Measurements from ENCODE around the gene PTPN6. TPM values are rescaled to one million over a fixed set of nuclear protein-coding genes. Genes with fewer than 3 reads are reported as not detected.
A peak's percentile ranks its signal among the peaks of the same experiment; 100 is the strongest.

Gene PTPN6
- total RNA-seq, 2 donors from 2014 or later: 35.7 to 68.0 TPM

- TF ChIP-seq, protein P1, sequence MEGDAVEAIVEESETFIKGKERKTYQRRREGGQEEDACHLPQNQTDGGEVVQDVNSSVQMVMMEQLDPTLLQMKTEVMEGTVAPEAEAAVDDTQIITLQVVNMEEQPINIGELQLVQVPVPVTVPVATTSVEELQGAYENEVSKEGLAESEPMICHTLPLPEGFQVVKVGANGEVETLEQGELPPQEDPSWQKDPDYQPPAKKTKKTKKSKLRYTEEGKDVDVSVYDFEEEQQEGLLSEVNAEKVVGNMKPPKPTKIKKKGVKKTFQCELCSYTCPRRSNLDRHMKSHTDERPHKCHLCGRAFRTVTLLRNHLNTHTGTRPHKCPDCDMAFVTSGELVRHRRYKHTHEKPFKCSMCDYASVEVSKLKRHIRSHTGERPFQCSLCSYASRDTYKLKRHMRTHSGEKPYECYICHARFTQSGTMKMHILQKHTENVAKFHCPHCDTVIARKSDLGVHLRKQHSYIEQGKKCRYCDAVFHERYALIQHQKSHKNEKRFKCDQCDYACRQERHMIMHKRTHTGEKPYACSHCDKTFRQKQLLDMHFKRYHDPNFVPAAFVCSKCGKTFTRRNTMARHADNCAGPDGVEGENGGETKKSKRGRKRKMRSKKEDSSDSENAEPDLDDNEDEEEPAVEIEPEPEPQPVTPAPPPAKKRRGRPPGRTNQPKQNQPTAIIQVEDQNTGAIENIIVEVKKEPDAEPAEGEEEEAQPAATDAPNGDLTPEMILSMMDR (conservative IDR thresholded peaks at IDR 0.05): peak; percentile 99
- H3K27me3 Mint-ChIP-seq (ENCODE audit: insufficient read depth): no peaks in the 10 kb centered on the region
- peak overlapping the region; percentile 63 for H3K4me3 Mint-ChIP-seq
- Histone ChIP-seq H3K9ac (ENCODE audit: extremely low read depth, low read length, poor library complexity, severe bottlenecking) (peak overlapping the region; percentile 67), H3K36me3 (ENCODE audit: control insufficient read depth, insufficient read depth, low read length) (peaks cover 81% of the 10 kb centered on the region), H3K27me3 (ENCODE audit: control insufficient read depth, insufficient read depth, low read length, poor library complexity, severe bottlenecking) (no peaks in the 10 kb centered on the region), H3K4me1 (ENCODE audit: control insufficient read depth, insufficient read depth, low read length) (peaks cover 8% of the 10 kb centered on the region), H3K27ac (ENCODE audit: low read depth, low read length) (peak overlapping the region; percentile 91), H3K9me3 (ENCODE audit: control insufficient read depth, low read length) (no peaks in the 10 kb centered on the region), H3K4me3 (ENCODE audit: low read length) (peak overlapping the region; percentile 72)
- H3K36me3 Mint-ChIP-seq (ENCODE audit: low read depth): peaks cover 80% of the 10 kb centered on the region
- 7 to 15% methylated on average over 53 to 80 of the region's 80 CpGs for WGBS, 2 experiments (ENCODE audit: insufficient coverage in 1 of 2, insufficient read length in 1 of 2)
- peak; percentile 99 for DNase-seq
- peak overlapping the region; percentile 90 for H3K27ac Mint-ChIP-seq
- H3K4me1 Mint-ChIP-seq: peaks cover 25% of the 10 kb centered on the region
- H3K9me3 Mint-ChIP-seq: no peaks in the 10 kb centered on the region
Observed at GRCh38 chr12:6937481-6938352, 13.4 kb upstream of the PTPN6 start.

DNA sequence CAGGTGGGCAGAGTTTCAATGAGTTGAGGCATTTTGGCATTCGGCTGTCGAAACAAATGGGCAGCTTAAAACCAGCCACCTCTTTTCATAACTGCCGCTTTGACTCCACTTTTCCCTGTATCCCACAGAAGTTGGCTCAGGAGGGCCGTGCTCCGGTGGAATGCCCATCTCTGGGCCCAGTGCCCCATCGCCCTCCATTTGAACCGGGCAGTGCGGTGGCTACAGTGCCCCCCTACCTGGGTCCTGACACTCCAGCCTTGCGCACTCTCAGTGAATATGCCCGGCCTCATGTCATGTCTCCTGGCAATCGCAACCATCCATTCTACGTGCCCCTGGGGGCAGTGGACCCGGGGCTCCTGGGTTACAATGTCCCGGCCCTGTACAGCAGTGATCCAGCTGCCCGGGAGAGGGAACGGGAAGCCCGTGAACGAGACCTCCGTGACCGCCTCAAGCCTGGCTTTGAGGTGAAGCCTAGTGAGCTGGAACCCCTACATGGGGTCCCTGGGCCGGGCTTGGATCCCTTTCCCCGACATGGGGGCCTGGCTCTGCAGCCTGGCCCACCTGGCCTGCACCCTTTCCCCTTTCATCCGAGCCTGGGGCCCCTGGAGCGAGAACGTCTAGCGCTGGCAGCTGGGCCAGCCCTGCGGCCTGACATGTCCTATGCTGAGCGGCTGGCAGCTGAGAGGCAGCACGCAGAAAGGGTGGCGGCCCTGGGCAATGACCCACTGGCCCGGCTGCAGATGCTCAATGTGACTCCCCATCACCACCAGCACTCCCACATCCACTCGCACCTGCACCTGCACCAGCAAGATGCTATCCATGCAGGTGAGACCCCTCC is 12.6 kb upstream of the PTPN6 start:
- TF ChIP-seq, protein P1 (conservative IDR thresholded peaks at IDR 0.05): peak; percentile 6
- Mint-ChIP-seq H3K27me3 (ENCODE audit: insufficient read depth) (no peaks in the 10 kb centered on the region), H3K9me3 (no peaks in the 10 kb centered on the region), H3K4me1 (peaks cover 30% of the 10 kb centered on the region), H3K4me3 (peak overlapping the region; percentile 63), H3K36me3 (ENCODE audit: low read depth) (peaks cover 75% of the 10 kb centered on the region), H3K27ac (peak overlapping the region; percentile 90)
- DNase-seq: no peak
- H3K4me1 ChIP-seq (ENCODE audit: control insufficient read depth, insufficient read depth, low read length): peaks cover 6% of the 10 kb centered on the region
- no peak overlapping the region for H3K9ac ChIP-seq (ENCODE audit: extremely low read depth, low read length, poor library complexity, severe bottlenecking)
- no peaks in the 10 kb centered on the region for H3K9me3 ChIP-seq (ENCODE audit: control insufficient read depth, low read length)
- H3K4me3 ChIP-seq (ENCODE audit: low read length): peak overlapping the region; percentile 72
- peak overlapping the region; percentile 59 for H3K27ac ChIP-seq (ENCODE audit: low read depth, low read length)
- H3K27me3 ChIP-seq (ENCODE audit: control insufficient read depth, insufficient read depth, low read length, poor library complexity, severe bottlenecking): no peaks in the 10 kb centered on the region
- H3K36me3 ChIP-seq (ENCODE audit: control insufficient read depth, insufficient read depth, low read length): peaks cover 73% of the 10 kb centered on the region
- 91 to 93% methylated on average over 14 to 32 of the region's 32 CpGs for WGBS, 2 experiments (ENCODE audit: insufficient coverage in 1 of 2, insufficient read length in 1 of 2)

GRCh38 chr12:6939191-6939540 is 12.0 kb upstream of the PTPN6 start:
- no peak for DNase-seq
- Histone ChIP-seq H3K9ac (ENCODE audit: extremely low read depth, low read length, poor library complexity, severe bottlenecking) (no peak overlapping the region), H3K27me3 (ENCODE audit: control insufficient read depth, insufficient read depth, low read length, poor library complexity, severe bottlenecking) (no peaks in the 10 kb centered on the region), H3K27ac (ENCODE audit: low read depth, low read length) (no peak overlapping the region), H3K4me3 (ENCODE audit: low read length) (no peak overlapping the region), H3K36me3 (ENCODE audit: control insufficient read depth, insufficient read depth, low read length) (peaks cover 67% of the 10 kb centered on the region), H3K9me3 (ENCODE audit: control insufficient read depth, low read length) (no peaks in the 10 kb centered on the region), H3K4me1 (ENCODE audit: control insufficient read depth, insufficient read depth, low read length) (peaks cover 6% of the 10 kb centered on the region)
- WGBS, 2 experiments (ENCODE audit: insufficient coverage in 1 of 2, insufficient read length in 1 of 2): 90 to 94% methylated on average over 2 of the region's 2 CpGs
- Mint-ChIP-seq H3K27ac (peak overlapping the region; percentile 90), H3K27me3 (ENCODE audit: insufficient read depth) (no peaks in the 10 kb centered on the region), H3K4me3 (peak overlapping the region; percentile 63), H3K36me3 (ENCODE audit: low read depth) (peaks cover 69% of the 10 kb centered on the region), H3K9me3 (no peaks in the 10 kb centered on the region), H3K4me1 (peaks cover 32% of the 10 kb centered on the region)
- TF ChIP-seq, protein P1 (conservative IDR thresholded peaks at IDR 0.05): no peak

Measured in endodermal cell (in vitro differentiated cells).